ENCODE data around the gene HOXB7.
A peak's percentile ranks its signal among the peaks of the same experiment; 100 is the strongest.

HOXB7 gene

GRCh38 chr17:48594538-48595277, 16.1 kb downstream of the HOXB7 start:
- DNase-seq (ENCODE audit: low spot score): no peak

- peak; percentile 71 for DNase-seq (ENCODE audit: low spot score)
Measured at GRCh38 chr17:48593840-48594537, 16.8 kb downstream of the HOXB7 start.

- no peak for DNase-seq (ENCODE audit: low spot score)
Measured at GRCh38 chr17:48593126-48593829, 17.5 kb downstream of the HOXB7 start, which contains the start of gene HOXB5. TSS of gene HOXB5 (minus strand) at chr17:48593779. CDS start at chr17:48593682, 97 bp downstream.

GRCh38 chr17:48592577-48592976, 18.2 kb downstream of the HOXB7 start:
- DNase-seq (ENCODE audit: low spot score): no peak

- no peak for DNase-seq (ENCODE audit: low spot score)
Measured at GRCh38 chr17:48592057-48592514, 18.7 kb downstream of the HOXB7 start.

- DNase-seq (ENCODE audit: low spot score): no peak
Measured at GRCh38 chr17:48591255-48592056, 19.4 kb downstream of the HOXB7 start.

- DNase-seq (ENCODE audit: low spot score): no peak
Measured at GRCh38 chr17:48590607-48591161, 20.1 kb downstream of the HOXB7 start.

GRCh38 chr17:48589831-48590606, 20.8 kb downstream of the HOXB7 start, which contains the start of gene HOXB3:
TSS of gene HOXB3 (minus strand) at chr17:48590241. CDS start at chr17:48552474, 37,767 bp downstream.
- no peak for DNase-seq (ENCODE audit: low spot score)

GRCh38 chr17:48589060-48589830, 21.6 kb downstream of the HOXB7 start:
- DNase-seq (ENCODE audit: low spot score): no peak

- DNase-seq (ENCODE audit: low spot score): no peak
Measured at GRCh38 chr17:48588528-48588927, 22.3 kb downstream of the HOXB7 start.

GRCh38 chr17:48588074-48588415, 22.8 kb downstream of the HOXB7 start:
- no peak for DNase-seq (ENCODE audit: low spot score)

- DNase-seq (ENCODE audit: low spot score): no peak
Measured at GRCh38 chr17:48587276-48588073, 23.3 kb downstream of the HOXB7 start.

GRCh38 chr17:48586355-48587258, 24.2 kb downstream of the HOXB7 start:
- no peak for DNase-seq (ENCODE audit: low spot score)

- no peak for DNase-seq (ENCODE audit: low spot score)
Measured at GRCh38 chr17:48584223-48584741, 26.5 kb downstream of the HOXB7 start.

GRCh38 chr17:48583708-48584222, 27.1 kb downstream of the HOXB7 start:
- DNase-seq (ENCODE audit: low spot score): no peak

- DNase-seq (ENCODE audit: low spot score): no peak
Measured at GRCh38 chr17:48582750-48583069, 28.1 kb downstream of the HOXB7 start.

GRCh38 chr17:48579760-48580554, 30.9 kb downstream of the HOXB7 start:
- no peak for DNase-seq (ENCODE audit: low spot score)
